ENCODE measurements around the gene PRR36.

PRR36 gene

GRCh38 chr19:7842661-7843294 is 31.4 kb downstream of the PRR36 start:
- DNase-seq: no peak

- DNase-seq: no peak
These were observed 32.2 kb downstream of the PRR36 start for GRCh38 chr19:7841751-7842660.

GRCh38 chr19:7840629-7841028 is 33.6 kb downstream of the PRR36 start:
- no peak for DNase-seq

- no peak for DNase-seq
These were observed 34.7 kb downstream of the PRR36 start for GRCh38 chr19:7839476-7839875.

GRCh38 chr19:7833225-7834099 is 40.7 kb downstream of the PRR36 start:
- no peak for DNase-seq

- DNase-seq: no peak
These were observed 41.4 kb downstream of the PRR36 start for GRCh38 chr19:7832781-7833180.

- no peak for DNase-seq
These were observed 42.2 kb downstream of the PRR36 start for GRCh38 chr19:7832009-7832408.

- no peak for DNase-seq
These were observed 42.7 kb downstream of the PRR36 start for GRCh38 chr19:7831452-7831851.

GRCh38 chr19:7830823-7831222 is 43.4 kb downstream of the PRR36 start:
- DNase-seq: no peak

- DNase-seq: no peak
These were observed 43.9 kb downstream of the PRR36 start for GRCh38 chr19:7830272-7830771.

DNA sequence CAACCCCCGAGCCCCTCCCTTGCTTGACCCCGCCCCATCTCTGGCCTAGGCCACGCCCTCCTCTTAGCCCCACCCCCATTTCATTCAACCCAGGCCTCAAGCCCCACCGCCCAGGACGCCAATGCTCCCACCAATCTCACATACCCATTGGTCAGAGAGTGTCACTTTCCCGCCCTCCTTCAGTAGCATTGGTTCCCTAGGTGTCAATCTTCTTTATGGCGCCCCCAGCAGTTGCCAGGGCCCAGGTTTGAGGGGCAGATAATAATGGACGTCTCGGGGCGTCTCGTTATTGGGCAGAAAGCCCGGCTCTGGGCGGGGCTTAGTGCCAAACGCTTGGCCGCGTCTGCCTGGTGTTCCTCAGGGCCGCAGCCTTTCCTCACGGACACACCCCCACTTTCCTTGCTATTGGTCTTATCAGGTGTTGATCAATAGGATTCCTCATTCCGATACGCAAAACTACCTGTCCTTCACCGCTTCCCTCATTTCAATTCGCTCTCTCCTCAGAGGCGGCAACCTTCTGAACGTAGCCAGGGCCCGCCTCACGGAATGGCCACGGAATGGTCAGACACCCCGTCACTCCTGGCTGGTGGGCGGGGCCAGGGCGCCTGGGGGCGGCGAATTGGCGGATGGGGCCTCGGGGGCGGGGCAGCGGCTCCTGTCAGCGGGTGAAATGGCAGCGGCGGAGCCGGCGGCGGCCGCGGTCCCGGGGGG is 44.5 kb downstream of the PRR36 start, which contains the start of gene EVI5L:
Gene EVI5L, plus strand, starts transcription at position 658 of the 711 bp plus-strand sequence. CDS start 16,325 bp downstream, outside the sequence.
- peak; percentile 99 for DNase-seq

DNA sequence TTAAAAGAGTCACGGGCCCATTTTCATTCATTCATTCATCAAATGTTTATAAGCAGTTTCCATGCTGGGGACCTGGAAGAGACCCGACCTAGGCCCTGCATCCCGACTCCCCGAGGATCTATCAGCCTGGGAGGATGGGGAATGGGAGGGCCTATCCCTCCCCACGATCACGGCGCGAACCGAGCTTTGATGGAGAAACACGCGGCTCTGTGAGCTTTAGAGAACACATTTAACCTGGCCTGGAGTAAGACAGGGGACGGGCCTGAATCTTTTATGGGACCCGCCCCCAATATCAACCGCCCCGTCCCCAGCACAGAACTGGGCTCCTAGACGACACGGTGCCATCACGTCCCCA is 45.0 kb downstream of the PRR36 start:
- DNase-seq: no peak

GRCh38 chr19:7823686-7824301 is 50.4 kb downstream of the PRR36 start:
- DNase-seq: no peak

DNA sequence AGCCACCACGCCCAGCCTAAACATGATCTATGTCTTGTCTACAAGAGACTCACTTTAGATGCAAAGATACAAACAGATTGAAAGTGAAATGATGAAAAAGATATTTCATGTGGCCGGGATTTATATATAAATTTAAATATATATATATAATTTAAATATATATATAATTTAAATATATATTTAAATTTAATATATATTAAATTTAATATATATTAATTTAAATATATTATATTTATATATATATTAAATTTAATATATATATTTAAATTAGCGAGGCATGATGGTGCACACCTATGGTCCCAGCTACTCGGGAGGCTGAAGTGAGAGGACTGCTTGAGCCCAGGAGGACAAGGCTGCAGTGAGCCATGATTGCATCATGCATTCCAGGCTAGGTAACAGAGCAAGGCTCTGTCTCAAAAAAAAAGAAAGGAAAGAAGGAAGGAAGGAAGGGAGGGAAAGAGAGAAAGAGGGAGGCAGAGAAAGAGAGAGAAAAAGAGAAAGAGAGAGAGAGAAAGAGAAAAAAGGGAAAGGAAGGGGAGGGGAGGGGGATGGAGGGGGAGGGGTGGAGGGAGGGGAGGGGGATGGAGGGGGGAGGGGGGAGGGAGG is 51.2 kb downstream of the PRR36 start:
- DNase-seq: no peak

DNA sequence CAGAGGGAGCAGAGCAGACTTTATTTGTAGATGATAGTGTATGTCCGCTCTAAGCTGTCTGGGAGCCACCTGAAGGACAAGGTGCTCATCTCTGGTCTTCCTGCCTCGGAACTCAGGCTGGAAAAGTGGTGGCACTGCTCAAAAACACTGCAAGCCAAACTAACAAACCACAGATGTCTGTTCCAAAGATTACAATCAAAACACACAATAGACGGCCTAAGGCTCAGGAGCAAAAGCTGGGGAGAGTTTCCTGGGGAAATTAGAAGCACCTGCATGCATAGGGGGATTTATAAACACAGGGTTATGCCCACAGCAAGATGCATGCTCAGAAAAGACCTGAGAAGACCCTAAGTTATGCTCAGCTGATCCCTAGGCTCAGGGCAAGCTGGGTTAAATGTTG is 53.6 kb downstream of the PRR36 start:
- DNase-seq: no peak

DNA sequence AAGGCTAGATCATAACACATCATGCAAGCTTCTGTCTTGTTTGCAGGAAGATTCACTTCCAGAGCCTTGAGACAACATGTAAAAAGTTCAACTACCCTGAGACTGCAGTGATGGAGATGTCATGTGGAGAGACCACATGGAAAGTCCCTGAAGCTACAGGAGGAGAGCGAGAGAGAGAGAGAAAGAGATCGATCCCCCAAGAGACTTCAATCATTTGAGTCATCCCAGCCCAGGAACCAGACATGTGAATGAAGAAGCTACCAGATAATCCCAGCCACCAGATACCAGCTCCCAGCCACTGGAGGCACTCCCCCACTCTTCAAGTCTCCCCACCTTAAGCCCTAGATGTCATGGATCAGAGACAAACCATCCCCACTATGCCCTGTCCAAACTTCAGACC is 54.9 kb downstream of the PRR36 start:
- no peak for DNase-seq

GRCh38 chr19:7818806-7819205 is 55.4 kb downstream of the PRR36 start:
- DNase-seq: no peak

Measured in NCI-H1048 (cell line).